SK-MEL-5 (cell line): Measurements from ENCODE around the gene PLIN1. TPM values are rescaled to one million over a fixed set of nuclear protein-coding genes. Genes with fewer than 3 reads are reported as not detected.
A peak's percentile ranks its signal among the peaks of the same experiment; 100 is the strongest.

ENCODE experiments used
- DNase-seq: peaks from one replicate; pipeline ENCODE4 v3.0.0-alpha.2; 2016; ENCODE audit warnings: low read depth, low spot score
- in situ Hi-C: cut with HindIII; loops from 2 replicates; pipeline ENCODE4 v1.10.0; 2016; ENCODE audit warnings: low sequenced_read_pairs, high pct_unique_total_duplicates, low pct_unique_long_range_greater_than_20kb
- total RNA-seq: library from RNA; depleted of rRNA; stranded (reverse); fragments of >200 nt; shearing (Covaris generic); gene quantifications from 2 replicates; pipeline ENCODE4 v1.2.3, GENCODE V29; 2014

The PLIN1 gene
- total RNA-seq, 1 experiment from 2014 or later = not detected

- in situ Hi-C loops = no loop called here
- no peak for DNase-seq
Measured at GRCh38 chr15:89659295-89659694, 19.9 kb downstream of the PLIN1 start.

GRCh38 chr15:89657686-89658200 is 21.4 kb downstream of the PLIN1 start:
- in situ Hi-C loops = no loop called here
- no peak for DNase-seq

- in situ Hi-C loops = no loop called here
- DNase-seq = no peak
Measured at GRCh38 chr15:89656116-89656815, 22.9 kb downstream of the PLIN1 start.

GRCh38 chr15:89654847-89655805 is 24.0 kb downstream of the PLIN1 start, which contains the start of gene KIF7:
Gene KIF7, minus strand, starts transcription at chr15:89655467. Its CDS starts 2,537 bp downstream, at chr15:89652930.
- in situ Hi-C loops = no loop called here
- peak; percentile 18 for DNase-seq

- in situ Hi-C loops = no loop called here
- DNase-seq = no peak
Measured at GRCh38 chr15:89654301-89654761, 24.8 kb downstream of the PLIN1 start.

GRCh38 chr15:89653578-89653977 is 25.6 kb downstream of the PLIN1 start:
- in situ Hi-C loops = no loop called here
- DNase-seq = no peak

- no peak for DNase-seq
- in situ Hi-C loops = no loop called here
Measured at GRCh38 chr15:89652666-89653065, 26.5 kb downstream of the PLIN1 start.

GRCh38 chr15:89652131-89652530 is 27.0 kb downstream of the PLIN1 start:
- in situ Hi-C loops = no loop called here
- no peak for DNase-seq

- no peak for DNase-seq
- in situ Hi-C loops = no loop called here
Measured at GRCh38 chr15:89649716-89650115, 29.5 kb downstream of the PLIN1 start.

GRCh38 chr15:89649013-89649625 is 30.0 kb downstream of the PLIN1 start:
- in situ Hi-C loops = no loop called here
- DNase-seq = no peak

- no peak for DNase-seq
- in situ Hi-C loops = no loop called here
Measured at GRCh38 chr15:89648106-89649012, 30.8 kb downstream of the PLIN1 start.

GRCh38 chr15:89647191-89647851 is 31.8 kb downstream of the PLIN1 start:
- in situ Hi-C loops = no loop called here
- peak; percentile 65 for DNase-seq

- no peak for DNase-seq
- in situ Hi-C loops = no loop called here
Measured at GRCh38 chr15:89646416-89647141, 32.6 kb downstream of the PLIN1 start.

GRCh38 chr15:89645680-89646079 is 33.5 kb downstream of the PLIN1 start:
- in situ Hi-C loops = no loop called here
- DNase-seq = no peak

GRCh38 chr15:89642106-89642505 is 37.1 kb downstream of the PLIN1 start:
- in situ Hi-C loops = no loop called here

GRCh38 chr15:89641053-89641452 is 38.1 kb downstream of the PLIN1 start:
- in situ Hi-C loops = no loop called here
- no peak for DNase-seq

More at GRCh38 chr15:89642106-89642505, 37.1 kb downstream of the PLIN1 start:
- no peak for DNase-seq
